ENCODE measurements around the gene GSTK1. TPM values are rescaled to one million over a fixed set of nuclear protein-coding genes. Genes with fewer than 3 reads are reported as not detected.
A peak's percentile ranks its signal among the peaks of the same experiment; 100 is the strongest.

Gene GSTK1
- total and polyA plus RNA-seq, 5 donors: 182 to 280 (median 239) TPM

GRCh38 chr7:143315776-143316175 lies 52.5 kb downstream of the GSTK1 start, which contains the start of gene CLCN1:
CLCN1 (plus strand) TSS chr7:143316111; CDS start chr7:143316213, 102 bp downstream.
- 72% methylated on average over 5 of the region's 5 CpGs for WGBS
- no peak for ATAC-seq

DNA sequence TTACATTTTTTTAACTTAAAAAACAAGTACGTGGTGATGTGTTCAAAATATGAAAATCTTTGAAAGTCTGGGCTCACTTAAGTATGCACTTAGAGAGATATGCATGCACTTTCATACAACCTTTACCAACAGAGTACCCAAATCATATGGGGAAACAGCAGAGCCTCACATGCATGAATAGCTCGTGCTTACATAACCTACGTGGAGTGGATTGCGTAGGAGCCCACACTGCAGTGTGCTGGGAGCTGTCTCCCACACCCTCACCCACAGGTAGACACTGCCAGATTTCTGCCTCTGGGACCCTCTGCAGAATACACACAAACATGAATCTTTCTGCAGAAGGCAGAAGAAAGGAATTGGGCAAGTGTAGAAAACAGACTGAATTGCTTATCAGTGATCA lies 53.3 kb downstream of the GSTK1 start:
- Histone ChIP-seq H3K4me1 (ENCODE audit: control insufficient read depth, insufficient read depth, low read length) (no peaks in the 10 kb centered on the region), H3K9me3 (ENCODE audit: control insufficient read depth, low read length) (no peaks in the 10 kb centered on the region), H3K27me3 (ENCODE audit: control insufficient read depth, insufficient read depth) (no peaks in the 10 kb centered on the region), H3K4me3 (ENCODE audit: low read length) (no peak overlapping the region), H3K27ac (ENCODE audit: low read length) (no peak overlapping the region)
- intact Hi-C loops (cut with DNase I): no loop called here
- WGBS: 83% methylated on average over 4 of the region's 4 CpGs
- DNase-seq (no peak), ATAC-seq (no peak)

More at GRCh38 chr7:143315776-143316175, 52.5 kb downstream of the GSTK1 start, which contains the start of gene CLCN1:
- intact Hi-C loops (cut with DNase I): no loop called here
- no peak for DNase-seq
- Histone ChIP-seq H3K4me3 (ENCODE audit: low read length) (no peak within 1 kb of the TSS), H3K9me3 (ENCODE audit: control insufficient read depth, low read length) (no peaks in the 10 kb centered on the region), H3K27me3 (ENCODE audit: control insufficient read depth, insufficient read depth) (no peaks in the 10 kb centered on the region), H3K27ac (ENCODE audit: low read length) (no peak within 1 kb of the TSS), H3K4me1 (ENCODE audit: control insufficient read depth, insufficient read depth, low read length) (no peaks in the 10 kb centered on the region)

- peak in 1 of 3 donors; percentile 54 for DNase-seq
- intact Hi-C loops (cut with DNase I): no loop called here
- peak; percentile 10 to 55 for ATAC-seq
- Histone ChIP-seq H3K27ac (ENCODE audit: low read length) (no peak overlapping the region), H3K4me1 (ENCODE audit: control insufficient read depth, insufficient read depth, low read length) (no peaks in the 10 kb centered on the region), H3K27me3 (ENCODE audit: control insufficient read depth, insufficient read depth) (no peaks in the 10 kb centered on the region), H3K4me3 (ENCODE audit: low read length) (no peak overlapping the region), H3K9me3 (ENCODE audit: control insufficient read depth, low read length) (no peaks in the 10 kb centered on the region)
- 53% methylated on average over 5 of the region's 5 CpGs for WGBS
Measured at GRCh38 chr7:143318661-143319060, 55.4 kb downstream of the GSTK1 start.

Other genes with a start within 250 kb of the GSTK1 start
- not detected for gene OR9A2, start 236.3 kb upstream of the GSTK1 start, total RNA-seq
- gene OR9A2, start 236.3 kb upstream of the GSTK1 start, polyA plus RNA-seq: not detected
- gene OR6V1, start 211.1 kb upstream of the GSTK1 start, total RNA-seq: not detected
- gene OR6V1, start 211.1 kb upstream of the GSTK1 start, polyA plus RNA-seq: not detected
- gene PIP, start 131.4 kb upstream of the GSTK1 start, total RNA-seq: not detected
- gene PIP, start 131.4 kb upstream of the GSTK1 start, polyA plus RNA-seq: not detected
- gene TAS2R39, start 80.0 kb upstream of the GSTK1 start, total RNA-seq: not detected
- not detected for gene TAS2R39, start 80.0 kb upstream of the GSTK1 start, polyA plus RNA-seq
- not detected for gene TAS2R40, start 41.4 kb upstream of the GSTK1 start, total RNA-seq
- not detected for gene TAS2R40, start 41.4 kb upstream of the GSTK1 start, polyA plus RNA-seq
- 1 to 10 TPM; 3.6 to 5.9 (median 4.5) TPM for gene TMEM139, start 21.5 kb downstream of the GSTK1 start, total RNA-seq
- gene TMEM139, start 21.5 kb downstream of the GSTK1 start, polyA plus RNA-seq: 10.9 TPM
- 10 to 100 TPM in 3 of 4 donors, 1 to 10 TPM in 1; 9.2 to 10.6 (median 10.2) TPM for gene CASP2, start 24.9 kb downstream of the GSTK1 start, total RNA-seq
- 4.5 TPM for gene CASP2, start 24.9 kb downstream of the GSTK1 start, polyA plus RNA-seq
- not detected for gene CLCN1, start 52.7 kb downstream of the GSTK1 start, total RNA-seq
- gene CLCN1, start 52.7 kb downstream of the GSTK1 start, polyA plus RNA-seq: not detected
- under 1 TPM; 0.21 to 0.51 (median 0.39) TPM for gene FAM131B, start 99.3 kb downstream of the GSTK1 start, total RNA-seq
- gene FAM131B, start 99.3 kb downstream of the GSTK1 start, polyA plus RNA-seq: 0.27 TPM
- 100 to 1,000 TPM in 1 of 4 donors, 10 to 100 TPM in 3; 80.1 to 127 (median 92.6) TPM for gene ZYX, start 117.9 kb downstream of the GSTK1 start, total RNA-seq
- 74.7 TPM for gene ZYX, start 117.9 kb downstream of the GSTK1 start, polyA plus RNA-seq
- gene EPHA1, start 145.4 kb downstream of the GSTK1 start, total RNA-seq: under 1 TPM in 2 of 4 donors, not detected in 2; 0.46 to 0.56 TPM
- 0.02 TPM for gene EPHA1, start 145.4 kb downstream of the GSTK1 start, polyA plus RNA-seq
- gene TAS2R60, start 180.0 kb downstream of the GSTK1 start, total RNA-seq: not detected
- gene TAS2R60, start 180.0 kb downstream of the GSTK1 start, polyA plus RNA-seq: not detected
- not detected for gene TAS2R41, start 214.4 kb downstream of the GSTK1 start, total RNA-seq
- gene TAS2R41, start 214.4 kb downstream of the GSTK1 start, polyA plus RNA-seq: not detected

All from right cardiac atrium (tissue), 5 donors.